B cell (primary cell): ENCODE results near the gene DHX35. TPM values are rescaled to one million over a fixed set of nuclear protein-coding genes. Genes with fewer than 3 reads are reported as not detected.

Source experiments
- ATAC-seq: fragments of 200-7000 bp; cut with Tn5 transposase; one replicate; pipeline ENCODE4 v1.10.0; 2021; ENCODE audit warnings: low read depth, mild to moderate bottlenecking, moderate number of reproducible peaks, moderate library complexity
- CTCF ChIA-PET: fragments of 350-600 bp; sonication (Branson Sonifier 250); formaldehyde crosslinking; loops from one replicate; lab custom pipeline; 2021; ENCODE audit warnings: antibody characterized with exemption, inconsistent platforms; lab: Charles Lee
- POLR2A ChIA-PET: fragments of 350-600 bp; sonication (Branson Sonifier 250); formaldehyde crosslinking; loops from one replicate; lab custom pipeline; 2021; ENCODE audit warnings: antibody characterized with exemption; lab: Charles Lee
- DNase-seq: peaks from one replicate; pipeline ENCODE4 v3.0.0; 2013
- H2AFZ ChIP-seq: 2 replicates; pipeline ENCODE4 v1.6.1; 2012; ENCODE audit warnings: mild to moderate bottlenecking, low read depth, low read length; ENCODE audit not compliant: insufficient read depth, poor library complexity, severe bottlenecking
- H3K27ac ChIP-seq, 2 donors: 1 replicate in 1 of 2; 2 replicates in 1 of 2; pipeline ENCODE4 v1.5.1; 2012 to 2013; ENCODE audit warnings: low read length in 2 of 2, mild to moderate bottlenecking in 2 of 2, moderate library complexity in 1 of 2
- H3K27me3 ChIP-seq, 4 experiments: fragments of 200-600 bp in 1 of 4; sonication (generic) in 1 of 4; replicated peaks in 1 of 4; 1 replicate in 2 of 4; 2 replicates in 2 of 4; pipeline versions ENCODE4 v1.6.1 to v1.7.0; 2013 to 2016; ENCODE audit warnings: low read length in 3 of 4, mild to moderate bottlenecking in 2 of 4, mixed read lengths in 1 of 4, moderate library complexity in 1 of 4; ENCODE audit not compliant: insufficient read depth in 4 of 4, control insufficient read depth in 3 of 4; ENCODE audit errors: control extremely low read depth in 1 of 4
- H3K36me3 ChIP-seq, 2 experiments: replicated peaks in 1 of 2; 1 replicate in 1 of 2; 2 replicates in 1 of 2; pipeline versions ENCODE4 v1.6.1 to v1.7.1; 2013; ENCODE audit warnings: low read length in 1 of 2; ENCODE audit not compliant: insufficient read depth in 2 of 2, control insufficient read depth in 1 of 2; ENCODE audit errors: control extremely low read depth in 1 of 2, extremely low read depth in 1 of 2
- H3K4me1 ChIP-seq, 2 donors: fragments of 200-600 bp in 1 of 2; sonication (generic) in 1 of 2; 1 replicate in 1 of 2; 2 replicates in 1 of 2; pipeline versions ENCODE4 v1.5.1 to v1.6.1; 2013 to 2017; ENCODE audit warnings: low read length in 2 of 2; ENCODE audit not compliant: control insufficient read depth in 2 of 2, insufficient read depth in 2 of 2
- H3K4me2 ChIP-seq: replicated peaks from 2 replicates; pipeline ENCODE3; 2012; ENCODE audit warnings: mild to moderate bottlenecking, low read depth, low read length; ENCODE audit not compliant: poor library complexity, severe bottlenecking
- H3K4me3 ChIP-seq, 5 experiments: fragments of 200-600 bp in 1 of 5; sonication (generic) in 1 of 5; 1 replicate in 3 of 5; 2 replicates in 2 of 5; pipeline versions ENCODE4 v1.5.1 to v1.7.0; 2011 to 2016; ENCODE audit warnings: low read length in 4 of 5, mild to moderate bottlenecking in 4 of 5, low read depth in 2 of 5, control low read depth in 1 of 5, moderate library complexity in 1 of 5; ENCODE audit not compliant: insufficient read depth in 1 of 5; ENCODE audit errors: control extremely low read depth in 1 of 5, extremely low read depth in 1 of 5
- H3K79me2 ChIP-seq: fragments of 200-600 bp; sonication (generic); one replicate; pipeline ENCODE4 v1.6.0; 2016; ENCODE audit warnings: low read length; ENCODE audit not compliant: control insufficient read depth, insufficient read depth
- H3K9ac ChIP-seq: fragments of 200-600 bp; sonication (generic); 2 replicates; pipeline ENCODE4 v1.6.1; 2017; ENCODE audit warnings: mild to moderate bottlenecking, low read length, moderate library complexity
- H3K9me3 ChIP-seq, 3 donors: one replicate each; pipeline versions ENCODE4 v1.6.1 to v1.7.1; 2013; ENCODE audit warnings: low read length in 2 of 3; ENCODE audit not compliant: control insufficient read depth in 2 of 3, insufficient read depth in 1 of 3; ENCODE audit errors: control extremely low read depth in 1 of 3
- H4K20me1 ChIP-seq: 2 replicates; pipeline ENCODE4 v1.6.0; 2012; ENCODE audit warnings: mild to moderate bottlenecking, low read length; ENCODE audit not compliant: insufficient read depth, control insufficient read depth, poor library complexity, severe bottlenecking
- H3K27ac Mint-ChIP-seq: one replicate; pipeline ENCODE4 v1.8.0; 2021; ENCODE audit warnings: mixed read lengths
- H3K27me3 Mint-ChIP-seq: one replicate; pipeline ENCODE4 v1.8.0; 2021; ENCODE audit warnings: mixed read lengths
- H3K4me1 Mint-ChIP-seq: one replicate; pipeline ENCODE4 v1.8.0; 2021; ENCODE audit warnings: mixed read lengths
- H3K4me3 Mint-ChIP-seq: one replicate; pipeline ENCODE4 v1.8.0; 2021; ENCODE audit warnings: mixed read lengths
- H3K9me3 Mint-ChIP-seq: one replicate; pipeline ENCODE4 v1.8.0; 2022; ENCODE audit warnings: mixed read lengths; ENCODE audit not compliant: insufficient read depth
- EZH2 ChIP-seq: IDR thresholded peaks from 2 replicates; pipeline ENCODE4 v1.6.1; 2012; ENCODE audit warnings: borderline replicate concordance, low read depth, mild to moderate bottlenecking, moderate library complexity, low read length; ENCODE audit not compliant: insufficient read depth, poor library complexity, severe bottlenecking
- WGBS: methylation state at CpG from one replicate; pipeline ENCODE4 v1.1.5; 2013; ENCODE audit warnings: missing lambda C conversion rate; ENCODE audit not compliant: insufficient coverage; 5-methylcytosine and 5-hydroxymethylcytosine counted together
- intact Hi-C: fragments of 100-400 bp; cut with micrococcal nuclease; formaldehyde crosslinking; loops from one replicate; pipeline ENCODE4 v1.10.0; 2022
- polyA plus RNA-seq: library from polyadenylated mRNA; depleted of rRNA; stranded (reverse); fragments of >200 nt; gene quantifications from 2 replicates; pipeline ENCODE4 v1.2.3, GENCODE V29; 2012
- total RNA-seq, 2 donors: library from RNA; stranded (reverse); fragments of 120-200 nt in 1 of 2; gene quantifications; 1 replicate in 1 of 2; 2 replicates in 1 of 2; pipeline versions ENCODE4 v1.2.3 to v1.2.4, GENCODE V29; 2013 to 2022
- TF ChIP-seq, protein P1 (sequence below): fragments of 200-600 bp; IDR thresholded peaks from one replicate; pipeline ENCODE4 v1.8.0; 2022; ENCODE audit warnings: antibody characterized with exemption, mild to moderate bottlenecking

Gene DHX35
- total and polyA plus RNA-seq, 2 donors (not counting 1 experiment from before 2014, with no cell fraction given), result 7.5 to 12.4 TPM

DNA sequence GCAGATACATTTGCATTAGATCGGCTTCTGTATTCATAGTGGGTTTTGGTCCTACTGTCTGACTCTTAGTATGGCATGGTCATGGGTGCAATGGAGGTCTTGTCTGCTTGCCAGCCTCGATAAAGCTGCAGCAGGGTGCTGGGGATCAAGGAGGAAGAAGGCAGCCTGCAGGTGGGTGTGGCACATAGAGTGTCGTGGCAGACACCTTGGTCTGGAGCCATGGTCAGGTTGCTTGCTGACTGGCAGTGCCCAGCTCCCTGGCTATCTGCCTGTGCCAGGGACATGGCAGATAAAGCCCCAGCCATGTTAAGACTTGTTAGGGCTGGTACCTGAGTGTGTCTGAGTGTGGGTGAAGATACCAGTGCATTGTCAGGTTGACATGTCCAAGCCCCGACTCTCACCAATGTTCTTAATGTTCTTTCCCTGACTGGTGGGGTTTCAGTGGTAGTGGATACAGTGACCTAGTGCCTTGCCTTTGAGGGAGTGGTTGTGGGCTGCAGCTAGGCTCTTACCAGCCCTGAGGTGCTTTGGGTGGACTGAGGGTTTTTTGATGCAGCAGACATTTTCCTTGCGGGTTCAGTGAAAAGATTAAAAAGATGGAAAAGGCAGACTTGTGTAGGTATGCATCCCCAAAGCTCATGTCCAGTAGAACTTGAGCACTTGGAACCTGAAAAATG is 34.1 kb upstream of the DHX35 start:
- H3K9ac ChIP-seq, result no peak overlapping the region
- H3K36me3 ChIP-seq, result peaks cover 0 to 4% of the 10 kb centered on the region in 2 experiments
- no peaks in the 10 kb centered on the region for H4K20me1 ChIP-seq
- ChIA-PET CTCF (interaction anchor here (1.6 to 2.3 kb wide), 2 partner anchors 34 to 121 kb away, joined by 4 to 8 read pairs; partner anchors contain the start of gene DHX35), POLR2A (interaction anchor here (0.7 kb wide), 1 partner anchor 34 kb away, joined by 3 read pairs; the partner anchor contains the start of gene DHX35)
- peaks cover 6 to 18% of the 10 kb centered on the region in 2 donors for H3K4me1 ChIP-seq
- peak overlapping the region; percentile 70 for H3K4me3 Mint-ChIP-seq
- no peak overlapping the region for H2AFZ ChIP-seq
- no peak for TF ChIP-seq EZH2
- TF ChIP-seq, protein P1, sequence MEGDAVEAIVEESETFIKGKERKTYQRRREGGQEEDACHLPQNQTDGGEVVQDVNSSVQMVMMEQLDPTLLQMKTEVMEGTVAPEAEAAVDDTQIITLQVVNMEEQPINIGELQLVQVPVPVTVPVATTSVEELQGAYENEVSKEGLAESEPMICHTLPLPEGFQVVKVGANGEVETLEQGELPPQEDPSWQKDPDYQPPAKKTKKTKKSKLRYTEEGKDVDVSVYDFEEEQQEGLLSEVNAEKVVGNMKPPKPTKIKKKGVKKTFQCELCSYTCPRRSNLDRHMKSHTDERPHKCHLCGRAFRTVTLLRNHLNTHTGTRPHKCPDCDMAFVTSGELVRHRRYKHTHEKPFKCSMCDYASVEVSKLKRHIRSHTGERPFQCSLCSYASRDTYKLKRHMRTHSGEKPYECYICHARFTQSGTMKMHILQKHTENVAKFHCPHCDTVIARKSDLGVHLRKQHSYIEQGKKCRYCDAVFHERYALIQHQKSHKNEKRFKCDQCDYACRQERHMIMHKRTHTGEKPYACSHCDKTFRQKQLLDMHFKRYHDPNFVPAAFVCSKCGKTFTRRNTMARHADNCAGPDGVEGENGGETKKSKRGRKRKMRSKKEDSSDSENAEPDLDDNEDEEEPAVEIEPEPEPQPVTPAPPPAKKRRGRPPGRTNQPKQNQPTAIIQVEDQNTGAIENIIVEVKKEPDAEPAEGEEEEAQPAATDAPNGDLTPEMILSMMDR, result no peak
- H3K27ac Mint-ChIP-seq, result no peak overlapping the region
- WGBS, result 75% methylated on average over 5 of the region's 5 CpGs
- intact Hi-C loops, result loop anchor here (2.0 kb wide), 1 partner anchor 281 kb away; no protein-coding TSS in a partner anchor
- H3K4me1 Mint-ChIP-seq, result peaks cover 27% of the 10 kb centered on the region
- H3K4me3 ChIP-seq, result no peak overlapping the region
- H3K9me3 Mint-ChIP-seq, result no peaks in the 10 kb centered on the region
- H3K9me3 ChIP-seq, result no peaks in the 10 kb centered on the region
- no peak overlapping the region for H3K27ac ChIP-seq
- DNase-seq (no peak), ATAC-seq (no peak)
- H3K79me2 ChIP-seq, result peaks cover 45% of the 10 kb centered on the region
- peak overlapping the region; percentile 99 for H3K4me2 ChIP-seq
- H3K27me3 ChIP-seq, result peaks cover 0 to 3% (median 1%) of the 10 kb centered on the region in 4 experiments
- no peaks in the 10 kb centered on the region for H3K27me3 Mint-ChIP-seq

DNA sequence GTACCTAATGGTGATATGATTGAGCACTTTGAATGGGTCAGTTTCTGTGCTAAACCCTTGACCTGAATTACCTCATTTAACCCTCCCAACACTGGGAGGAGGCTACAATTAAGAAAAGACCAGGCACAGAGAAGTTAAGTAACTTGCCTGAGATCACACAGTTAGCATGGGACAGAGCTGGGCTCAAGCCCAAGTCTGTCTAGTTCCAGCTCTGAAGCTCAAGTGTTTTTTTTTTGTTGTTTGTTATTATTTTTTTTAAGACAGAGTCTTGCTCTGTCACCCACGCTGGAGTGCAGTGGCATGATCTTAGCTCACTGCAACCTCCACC is 31.9 kb upstream of the DHX35 start:
- no peaks in the 10 kb centered on the region for H4K20me1 ChIP-seq
- DNase-seq, result no peak
- ChIA-PET POLR2A (interaction anchor here (0.7 to 0.9 kb wide), 3 partner anchors 25 to 56 kb away, joined by 3 to 4 read pairs (median 3); partner anchors contain the start of gene DHX35), CTCF (interaction anchor here (0.7 kb wide), 1 partner anchor 8 kb away, joined by 3 read pairs; no protein-coding TSS in a partner anchor)
- no peak overlapping the region for H3K4me2 ChIP-seq
- Mint-ChIP-seq H3K4me3 (no peak overlapping the region), H3K27ac (no peak overlapping the region), H3K9me3 (no peaks in the 10 kb centered on the region), H3K4me1 (peaks cover 22% of the 10 kb centered on the region), H3K27me3 (no peaks in the 10 kb centered on the region)
- no peaks in the 10 kb centered on the region for H3K36me3 ChIP-seq
- intact Hi-C loops, result no loop called here
- H3K9me3 ChIP-seq, result no peaks in the 10 kb centered on the region
- TF ChIP-seq EZH2, result no peak
- TF ChIP-seq, protein P1, result no peak
- H3K9ac ChIP-seq, result no peak overlapping the region
- no peak overlapping the region for H3K4me3 ChIP-seq
- peaks cover 54% of the 10 kb centered on the region for H3K79me2 ChIP-seq
- no peak overlapping the region for H2AFZ ChIP-seq
- WGBS, result 100% methylated on average over 1 of the region's 1 CpG
- H3K27ac ChIP-seq, result no peak overlapping the region
- peaks cover 6 to 18% of the 10 kb centered on the region in 2 donors for H3K4me1 ChIP-seq
- H3K27me3 ChIP-seq, result peaks cover 0 to 3% (median 1%) of the 10 kb centered on the region in 4 experiments
- ATAC-seq, result no peak
